Smooth muscle cell (in vitro differentiated cells): ENCODE measurements around the gene TFAP2A. TPM values are rescaled to one million over a fixed set of nuclear protein-coding genes. Genes with fewer than 3 reads are reported as not detected.
A peak's percentile ranks its signal among the peaks of the same experiment; 100 is the strongest.

Source experiments
- DNase-seq: peaks from one replicate; lab custom pipeline; 2025; ENCODE audit not compliant: unreplicated experiment; lab: John Stamatoyannopoulos, UW
- H2AFZ ChIP-seq: fragments of 200-600 bp; sonication (generic); 2 replicates; pipeline ENCODE4 v1.6.0; 2016; ENCODE audit warnings: antibody characterized with exemption, low read depth, mild to moderate bottlenecking
- H3F3A ChIP-seq: fragments of 200-600 bp; sonication (generic); 2 replicates; pipeline ENCODE4 v1.6.0; 2017; ENCODE audit warnings: antibody characterized with exemption, low read depth
- H3K27ac ChIP-seq: fragments of 200-600 bp; sonication (generic); 2 replicates; pipeline ENCODE4 v1.5.1; 2016; ENCODE audit warnings: low read depth, mild to moderate bottlenecking
- H3K27me3 ChIP-seq: fragments of 200-600 bp; sonication (generic); 2 replicates; pipeline ENCODE4 v1.6.1; 2016; ENCODE audit warnings: low read depth, mild to moderate bottlenecking
- H3K36me3 ChIP-seq: fragments of 200-600 bp; sonication (generic); 2 replicates; pipeline ENCODE4 v1.5.1; 2016; ENCODE audit warnings: low read depth
- H3K4me1 ChIP-seq: fragments of 200-600 bp; sonication (generic); 2 replicates; pipeline ENCODE4 v1.5.1; 2016; ENCODE audit warnings: low read depth
- H3K4me2 ChIP-seq: fragments of 200-600 bp; sonication (generic); 2 replicates; pipeline ENCODE4 v1.6.0; 2016; ENCODE audit warnings: mild to moderate bottlenecking
- H3K4me3 ChIP-seq: fragments of 200-600 bp; sonication (generic); 2 replicates; pipeline ENCODE4 v1.5.1; 2016; ENCODE audit warnings: mild to moderate bottlenecking
- H3K79me2 ChIP-seq: fragments of 200-600 bp; sonication (generic); 2 replicates; pipeline ENCODE4 v1.6.0; 2016; ENCODE audit warnings: low read depth, mild to moderate bottlenecking
- H3K9ac ChIP-seq: fragments of 200-600 bp; sonication (generic); 2 replicates; pipeline ENCODE4 v1.6.0; 2016; ENCODE audit warnings: low read depth
- H3K9me3 ChIP-seq: fragments of 200-600 bp; sonication (generic); replicated peaks from 2 replicates; pipeline ENCODE4 v1.5.1; 2016; ENCODE audit warnings: low read depth
- H4K20me1 ChIP-seq: fragments of 200-600 bp; sonication (generic); 2 replicates; pipeline ENCODE4 v1.6.0; 2016; ENCODE audit warnings: low read depth
- CTCF ChIP-seq: fragments of 200-600 bp; sonication (generic); IDR thresholded peaks from 2 replicates; pipeline ENCODE4 v1.5.1; 2017; ENCODE audit warnings: borderline replicate concordance, mild to moderate bottlenecking, antibody characterized with exemption; ENCODE audit not compliant: insufficient read depth, poor library complexity, severe bottlenecking
- WGBS: methylation state at CpG from one replicate; pipeline ENCODE4 v1.1.7; 2016; ENCODE audit warnings: low lambda C conversion rate; 5-methylcytosine and 5-hydroxymethylcytosine counted together
- polyA plus RNA-seq: library from polyadenylated mRNA; unstranded; fragments of >200 nt; fragmentation: Nextera tagmentation; extraction: Ambion mirVana; gene quantifications from 2 replicates; pipeline ENCODE4 v1.2.1, GENCODE V29; 2016
- total RNA-seq: library from RNA; depleted of rRNA; stranded (reverse); fragments of >200 nt; gene quantifications from 2 replicates; pipeline ENCODE4 v1.2.3, GENCODE V29; 2014

TFAP2A gene
- total and polyA plus RNA-seq, 2 experiments from 2014 or later: 10.1 to 13.6 TPM

- Histone ChIP-seq H3K9me3 (no peaks in the 10 kb centered on the region), H3F3A (peaks cover 7% of the 10 kb centered on the region), H3K4me2 (peak overlapping the region; percentile 88), H3K4me1 (peaks cover 3% of the 10 kb centered on the region), H4K20me1 (peaks cover 3% of the 10 kb centered on the region), H3K27me3 (peaks cover 98% of the 10 kb centered on the region), H3K4me3 (peak overlapping the region; percentile 90), H3K9ac (peak overlapping the region; percentile 84), H3K36me3 (no peaks in the 10 kb centered on the region), H3K79me2 (peaks cover 50% of the 10 kb centered on the region), H3K27ac (peak overlapping the region; percentile 83), H2AFZ (peak overlapping the region; percentile 12)
- no peak for TF ChIP-seq CTCF
- WGBS: 4% methylated on average over 35 of the region's 36 CpGs
- DNase-seq: no peak
These were observed 4.4 kb downstream of the TFAP2A start for GRCh38 chr6:10410207-10411050.

GRCh38 chr6:10409731-10410206 is 5.1 kb downstream of the TFAP2A start:
- H3K79me2 ChIP-seq: peaks cover 55% of the 10 kb centered on the region
- H2AFZ ChIP-seq: peak overlapping the region; percentile 46

GRCh38 chr6:10409233-10409721 is 5.6 kb downstream of the TFAP2A start:
- Histone ChIP-seq H3K4me2 (peak overlapping the region; percentile 88), H3K9ac (peak overlapping the region; percentile 84)
- WGBS: 12% methylated on average over 8 of the region's 8 CpGs

More at GRCh38 chr6:10409731-10410206, 5.1 kb downstream of the TFAP2A start:
- no peak for TF ChIP-seq CTCF
- 8% methylated on average over 30 of the region's 30 CpGs for WGBS
- no peaks in the 10 kb centered on the region for H3K4me1 ChIP-seq
- peak overlapping the region; percentile 83 for H3K27ac ChIP-seq
- H3K27me3 ChIP-seq: peaks cover 97% of the 10 kb centered on the region
- H3K9ac ChIP-seq: peak overlapping the region; percentile 84
- H4K20me1 ChIP-seq: peaks cover 3% of the 10 kb centered on the region
- H3F3A ChIP-seq: peaks cover 7% of the 10 kb centered on the region
- no peak for DNase-seq
- H3K9me3 ChIP-seq: no peaks in the 10 kb centered on the region
- H3K36me3 ChIP-seq: no peaks in the 10 kb centered on the region
- H3K4me3 ChIP-seq: peak overlapping the region; percentile 90
- H3K4me2 ChIP-seq: peak overlapping the region; percentile 88

More at GRCh38 chr6:10409233-10409721, 5.6 kb downstream of the TFAP2A start:
- peaks cover 93% of the 10 kb centered on the region for H3K27me3 ChIP-seq
- H3K79me2 ChIP-seq: peaks cover 56% of the 10 kb centered on the region
- peak overlapping the region; percentile 83 for H3K27ac ChIP-seq
- no peaks in the 10 kb centered on the region for H3K36me3 ChIP-seq
- H3K4me3 ChIP-seq: peak overlapping the region; percentile 90
- H4K20me1 ChIP-seq: peaks cover 3% of the 10 kb centered on the region
- no peak for DNase-seq
- no peaks in the 10 kb centered on the region for H3K4me1 ChIP-seq
- TF ChIP-seq CTCF: no peak
- peaks cover 7% of the 10 kb centered on the region for H3F3A ChIP-seq
- peak overlapping the region; percentile 46 for H2AFZ ChIP-seq
- no peaks in the 10 kb centered on the region for H3K9me3 ChIP-seq
